Smooth muscle cell (in vitro differentiated cells): ENCODE measurements around the gene TMEM41A. TPM values are rescaled to one million over a fixed set of nuclear protein-coding genes. Genes with fewer than 3 reads are reported as not detected.

Source experiments
- DNase-seq: peaks from one replicate; lab custom pipeline; 2025; ENCODE audit not compliant: unreplicated experiment; lab: John Stamatoyannopoulos, UW
- H2AFZ ChIP-seq: fragments of 200-600 bp; sonication (generic); 2 replicates; pipeline ENCODE4 v1.6.0; 2016; ENCODE audit warnings: antibody characterized with exemption, low read depth, mild to moderate bottlenecking
- H3F3A ChIP-seq: fragments of 200-600 bp; sonication (generic); 2 replicates; pipeline ENCODE4 v1.6.0; 2017; ENCODE audit warnings: antibody characterized with exemption, low read depth
- H3K27ac ChIP-seq: fragments of 200-600 bp; sonication (generic); 2 replicates; pipeline ENCODE4 v1.5.1; 2016; ENCODE audit warnings: low read depth, mild to moderate bottlenecking
- H3K27me3 ChIP-seq: fragments of 200-600 bp; sonication (generic); 2 replicates; pipeline ENCODE4 v1.6.1; 2016; ENCODE audit warnings: low read depth, mild to moderate bottlenecking
- H3K36me3 ChIP-seq: fragments of 200-600 bp; sonication (generic); 2 replicates; pipeline ENCODE4 v1.5.1; 2016; ENCODE audit warnings: low read depth
- H3K4me1 ChIP-seq: fragments of 200-600 bp; sonication (generic); 2 replicates; pipeline ENCODE4 v1.5.1; 2016; ENCODE audit warnings: low read depth
- H3K4me2 ChIP-seq: fragments of 200-600 bp; sonication (generic); 2 replicates; pipeline ENCODE4 v1.6.0; 2016; ENCODE audit warnings: mild to moderate bottlenecking
- H3K4me3 ChIP-seq: fragments of 200-600 bp; sonication (generic); 2 replicates; pipeline ENCODE4 v1.5.1; 2016; ENCODE audit warnings: mild to moderate bottlenecking
- H3K79me2 ChIP-seq: fragments of 200-600 bp; sonication (generic); 2 replicates; pipeline ENCODE4 v1.6.0; 2016; ENCODE audit warnings: low read depth, mild to moderate bottlenecking
- H3K9ac ChIP-seq: fragments of 200-600 bp; sonication (generic); 2 replicates; pipeline ENCODE4 v1.6.0; 2016; ENCODE audit warnings: low read depth
- H3K9me3 ChIP-seq: fragments of 200-600 bp; sonication (generic); replicated peaks from 2 replicates; pipeline ENCODE4 v1.5.1; 2016; ENCODE audit warnings: low read depth
- H4K20me1 ChIP-seq: fragments of 200-600 bp; sonication (generic); 2 replicates; pipeline ENCODE4 v1.6.0; 2016; ENCODE audit warnings: low read depth
- WGBS: methylation state at CpG from one replicate; pipeline ENCODE4 v1.1.7; 2016; ENCODE audit warnings: low lambda C conversion rate; 5-methylcytosine and 5-hydroxymethylcytosine counted together
- polyA plus RNA-seq: library from polyadenylated mRNA; unstranded; fragments of >200 nt; fragmentation: Nextera tagmentation; extraction: Ambion mirVana; gene quantifications from 2 replicates; pipeline ENCODE4 v1.2.1, GENCODE V29; 2016
- total RNA-seq: library from RNA; depleted of rRNA; stranded (reverse); fragments of >200 nt; gene quantifications from 2 replicates; pipeline ENCODE4 v1.2.3, GENCODE V29; 2014
- TF ChIP-seq, protein P1 (sequence below): fragments of 200-600 bp; sonication (generic); IDR thresholded peaks from 2 replicates; pipeline ENCODE4 v1.5.1; 2017; ENCODE audit warnings: borderline replicate concordance, mild to moderate bottlenecking, antibody characterized with exemption; ENCODE audit not compliant: insufficient read depth, poor library complexity, severe bottlenecking

The TMEM41A gene
- total and polyA plus RNA-seq, 2 experiments from 2014 or later = 19.7 to 21.3 TPM

DNA sequence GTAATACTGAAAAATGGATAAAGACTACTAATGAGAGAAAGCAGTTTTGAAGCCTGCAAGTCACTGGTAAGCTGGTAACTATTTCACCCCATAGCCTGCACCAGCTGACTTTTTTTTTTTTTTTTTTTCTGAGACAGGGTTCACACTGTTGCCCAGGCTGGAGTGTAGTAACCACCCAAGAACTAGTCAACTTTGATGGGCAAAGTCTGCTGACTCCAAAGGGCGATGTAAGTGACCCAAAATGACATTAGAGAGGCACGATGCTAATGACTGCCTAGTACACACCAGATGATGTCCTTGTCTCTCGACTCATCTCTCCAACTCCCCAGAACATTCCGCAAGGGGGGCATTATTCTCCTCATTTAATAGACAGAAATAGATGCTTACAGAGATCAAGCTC is 12.9 kb upstream of the TMEM41A start:
- no peak for DNase-seq
- H3K79me2 ChIP-seq = no peaks in the 10 kb centered on the region
- H3K4me2 ChIP-seq = no peak overlapping the region
- TF ChIP-seq, protein P1, sequence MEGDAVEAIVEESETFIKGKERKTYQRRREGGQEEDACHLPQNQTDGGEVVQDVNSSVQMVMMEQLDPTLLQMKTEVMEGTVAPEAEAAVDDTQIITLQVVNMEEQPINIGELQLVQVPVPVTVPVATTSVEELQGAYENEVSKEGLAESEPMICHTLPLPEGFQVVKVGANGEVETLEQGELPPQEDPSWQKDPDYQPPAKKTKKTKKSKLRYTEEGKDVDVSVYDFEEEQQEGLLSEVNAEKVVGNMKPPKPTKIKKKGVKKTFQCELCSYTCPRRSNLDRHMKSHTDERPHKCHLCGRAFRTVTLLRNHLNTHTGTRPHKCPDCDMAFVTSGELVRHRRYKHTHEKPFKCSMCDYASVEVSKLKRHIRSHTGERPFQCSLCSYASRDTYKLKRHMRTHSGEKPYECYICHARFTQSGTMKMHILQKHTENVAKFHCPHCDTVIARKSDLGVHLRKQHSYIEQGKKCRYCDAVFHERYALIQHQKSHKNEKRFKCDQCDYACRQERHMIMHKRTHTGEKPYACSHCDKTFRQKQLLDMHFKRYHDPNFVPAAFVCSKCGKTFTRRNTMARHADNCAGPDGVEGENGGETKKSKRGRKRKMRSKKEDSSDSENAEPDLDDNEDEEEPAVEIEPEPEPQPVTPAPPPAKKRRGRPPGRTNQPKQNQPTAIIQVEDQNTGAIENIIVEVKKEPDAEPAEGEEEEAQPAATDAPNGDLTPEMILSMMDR = no peak
- no peak overlapping the region for H3K27ac ChIP-seq
- H4K20me1 ChIP-seq = no peaks in the 10 kb centered on the region
- no peak overlapping the region for H3K9ac ChIP-seq
- H3F3A ChIP-seq = no peaks in the 10 kb centered on the region
- H3K4me3 ChIP-seq = no peak overlapping the region
- H3K27me3 ChIP-seq = peaks cover 22% of the 10 kb centered on the region
- no peak overlapping the region for H2AFZ ChIP-seq
- H3K9me3 ChIP-seq = no peaks in the 10 kb centered on the region
- no peaks in the 10 kb centered on the region for H3K36me3 ChIP-seq
- WGBS = 90% methylated on average over 4 of the region's 4 CpGs
- no peaks in the 10 kb centered on the region for H3K4me1 ChIP-seq

DNA sequence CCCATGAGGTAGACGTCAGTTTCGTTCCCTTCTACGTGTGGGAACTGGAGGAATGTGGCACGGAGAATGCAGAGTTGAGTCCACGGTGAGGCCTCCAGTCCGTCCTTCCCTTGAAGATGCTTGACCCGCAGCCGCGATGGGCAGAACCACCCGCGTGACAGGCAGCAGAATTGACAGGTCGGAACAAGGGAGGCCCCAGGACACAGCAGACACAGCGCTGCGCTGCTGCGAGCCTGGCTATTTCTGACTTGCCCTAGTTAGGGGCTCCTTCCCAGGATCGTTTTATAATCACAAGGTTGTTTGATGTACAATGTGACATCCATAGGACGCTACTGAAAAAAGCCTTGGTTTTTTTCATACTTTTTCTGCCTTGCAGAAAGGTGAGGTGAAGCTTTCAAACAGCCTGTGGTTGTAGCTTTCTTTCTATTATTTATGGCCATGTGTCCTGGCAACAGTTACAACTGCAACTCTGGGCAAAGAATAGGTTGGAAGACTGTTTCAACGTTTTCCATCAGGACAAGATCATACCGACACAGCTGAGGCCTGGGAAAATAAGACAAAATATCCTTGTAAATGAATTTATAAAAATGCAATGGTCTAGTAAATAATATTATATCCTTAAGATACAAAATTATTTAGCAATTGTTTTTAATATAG is 9.6 kb upstream of the TMEM41A start:
- no peaks in the 10 kb centered on the region for H3F3A ChIP-seq
- TF ChIP-seq, protein P1 = no peak
- no peak overlapping the region for H2AFZ ChIP-seq
- H3K9me3 ChIP-seq = no peaks in the 10 kb centered on the region
- H3K4me3 ChIP-seq = no peak overlapping the region
- no peak overlapping the region for H3K27ac ChIP-seq
- no peak for DNase-seq
- H4K20me1 ChIP-seq = no peaks in the 10 kb centered on the region
- peaks cover 6% of the 10 kb centered on the region for H3K27me3 ChIP-seq
- H3K36me3 ChIP-seq = no peaks in the 10 kb centered on the region
- H3K4me2 ChIP-seq = no peak overlapping the region
- WGBS = 86% methylated on average over 19 of the region's 19 CpGs
- no peak overlapping the region for H3K9ac ChIP-seq
- H3K4me1 ChIP-seq = no peaks in the 10 kb centered on the region
- H3K79me2 ChIP-seq = no peaks in the 10 kb centered on the region

DNA sequence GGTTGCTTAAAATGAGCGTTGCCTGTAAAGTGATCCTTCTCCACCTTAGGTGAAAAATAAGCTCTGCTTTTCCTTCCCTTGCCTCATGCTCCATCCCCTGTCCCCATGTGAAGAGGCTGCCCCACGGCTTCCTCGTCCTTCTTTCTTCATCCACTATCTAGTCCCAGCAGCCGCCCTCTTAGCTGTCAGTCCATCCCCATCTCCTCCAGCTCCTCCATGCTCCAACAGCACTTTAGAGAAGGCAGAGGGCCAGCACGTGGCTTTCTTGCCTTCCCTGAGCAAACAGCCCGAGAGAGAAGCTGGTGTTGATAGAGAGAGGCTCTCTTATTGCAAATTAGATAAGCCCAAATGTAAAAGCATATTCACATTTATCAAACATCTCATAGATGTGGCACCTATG is 9.0 kb upstream of the TMEM41A start:
- no peak overlapping the region for H3K27ac ChIP-seq
- 83% methylated on average over 6 of the region's 6 CpGs for WGBS
- no peak overlapping the region for H2AFZ ChIP-seq
- H3F3A ChIP-seq = no peaks in the 10 kb centered on the region
- no peaks in the 10 kb centered on the region for H4K20me1 ChIP-seq
- TF ChIP-seq, protein P1 = no peak
- H3K27me3 ChIP-seq = peaks cover 3% of the 10 kb centered on the region
- no peaks in the 10 kb centered on the region for H3K36me3 ChIP-seq
- no peak for DNase-seq
- H3K9ac ChIP-seq = no peak overlapping the region
- no peaks in the 10 kb centered on the region for H3K9me3 ChIP-seq
- H3K4me3 ChIP-seq = no peak overlapping the region
- H3K4me2 ChIP-seq = no peak overlapping the region
- no peaks in the 10 kb centered on the region for H3K4me1 ChIP-seq
- no peaks in the 10 kb centered on the region for H3K79me2 ChIP-seq

DNA sequence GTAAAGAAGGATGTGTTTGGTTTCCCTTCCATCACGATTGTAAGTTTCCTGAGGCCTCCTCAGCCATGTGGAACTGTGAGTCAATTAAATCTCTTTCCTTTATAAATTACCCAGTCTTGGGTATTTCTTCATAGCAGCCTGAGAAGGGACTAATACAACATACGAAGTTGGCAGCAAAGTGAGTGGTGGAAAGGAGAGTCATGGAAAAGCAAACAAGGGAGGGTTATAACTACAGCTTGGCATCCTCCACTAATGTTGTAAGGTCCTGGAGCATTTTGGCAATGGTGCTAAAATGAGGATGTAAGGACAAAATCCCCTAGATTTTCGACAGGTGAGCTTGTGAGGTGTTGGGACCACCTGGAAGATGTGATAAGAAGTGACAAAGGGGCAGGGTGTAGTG is 5.8 kb upstream of the TMEM41A start:
- H3K27me3 ChIP-seq = no peaks in the 10 kb centered on the region

More for the DNA sequence above, 5.8 kb upstream of the TMEM41A start:
- WGBS = 78% methylated on average over 3 of the region's 3 CpGs
- no peak for DNase-seq
- TF ChIP-seq, protein P1 = no peak
- H3K9ac ChIP-seq = no peak overlapping the region
- H3K4me1 ChIP-seq = no peaks in the 10 kb centered on the region
- H2AFZ ChIP-seq = no peak overlapping the region
- no peaks in the 10 kb centered on the region for H3K9me3 ChIP-seq
- no peak overlapping the region for H3K4me2 ChIP-seq
- H3K36me3 ChIP-seq = no peaks in the 10 kb centered on the region
- H3K79me2 ChIP-seq = no peaks in the 10 kb centered on the region
- H3K27ac ChIP-seq = no peak overlapping the region
- H3F3A ChIP-seq = no peaks in the 10 kb centered on the region
- no peaks in the 10 kb centered on the region for H4K20me1 ChIP-seq
- H3K4me3 ChIP-seq = no peak overlapping the region
